ENCODE results near the gene SEPTIN10.

DNA sequence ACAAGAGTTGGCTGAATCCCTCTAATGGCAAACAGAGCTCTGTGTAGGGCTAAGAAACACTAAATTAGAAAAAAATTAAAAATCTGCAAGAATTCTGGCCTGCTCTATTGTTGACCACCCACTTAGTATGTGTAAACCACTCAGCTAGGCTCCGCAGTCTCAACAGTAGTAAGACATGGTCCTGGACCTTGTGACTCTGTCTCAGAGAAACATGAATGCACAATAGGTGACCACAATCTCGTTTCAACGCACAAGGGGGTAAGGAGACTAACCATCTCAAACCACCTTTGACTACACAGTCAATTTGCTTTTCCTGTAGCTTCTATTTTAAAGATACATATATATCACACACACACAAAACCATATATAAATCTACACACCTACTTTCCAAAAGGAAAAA is 16.5 kb downstream of the SEPTIN10 start:
- TF ChIP-seq, protein P1, sequence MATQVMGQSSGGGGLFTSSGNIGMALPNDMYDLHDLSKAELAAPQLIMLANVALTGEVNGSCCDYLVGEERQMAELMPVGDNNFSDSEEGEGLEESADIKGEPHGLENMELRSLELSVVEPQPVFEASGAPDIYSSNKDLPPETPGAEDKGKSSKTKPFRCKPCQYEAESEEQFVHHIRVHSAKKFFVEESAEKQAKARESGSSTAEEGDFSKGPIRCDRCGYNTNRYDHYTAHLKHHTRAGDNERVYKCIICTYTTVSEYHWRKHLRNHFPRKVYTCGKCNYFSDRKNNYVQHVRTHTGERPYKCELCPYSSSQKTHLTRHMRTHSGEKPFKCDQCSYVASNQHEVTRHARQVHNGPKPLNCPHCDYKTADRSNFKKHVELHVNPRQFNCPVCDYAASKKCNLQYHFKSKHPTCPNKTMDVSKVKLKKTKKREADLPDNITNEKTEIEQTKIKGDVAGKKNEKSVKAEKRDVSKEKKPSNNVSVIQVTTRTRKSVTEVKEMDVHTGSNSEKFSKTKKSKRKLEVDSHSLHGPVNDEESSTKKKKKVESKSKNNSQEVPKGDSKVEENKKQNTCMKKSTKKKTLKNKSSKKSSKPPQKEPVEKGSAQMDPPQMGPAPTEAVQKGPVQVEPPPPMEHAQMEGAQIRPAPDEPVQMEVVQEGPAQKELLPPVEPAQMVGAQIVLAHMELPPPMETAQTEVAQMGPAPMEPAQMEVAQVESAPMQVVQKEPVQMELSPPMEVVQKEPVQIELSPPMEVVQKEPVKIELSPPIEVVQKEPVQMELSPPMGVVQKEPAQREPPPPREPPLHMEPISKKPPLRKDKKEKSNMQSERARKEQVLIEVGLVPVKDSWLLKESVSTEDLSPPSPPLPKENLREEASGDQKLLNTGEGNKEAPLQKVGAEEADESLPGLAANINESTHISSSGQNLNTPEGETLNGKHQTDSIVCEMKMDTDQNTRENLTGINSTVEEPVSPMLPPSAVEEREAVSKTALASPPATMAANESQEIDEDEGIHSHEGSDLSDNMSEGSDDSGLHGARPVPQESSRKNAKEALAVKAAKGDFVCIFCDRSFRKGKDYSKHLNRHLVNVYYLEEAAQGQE (IDR thresholded peaks at IDR 0.05; ENCODE audit: borderline replicate concordance), result no peak
- TF ChIP-seq, protein P2, sequence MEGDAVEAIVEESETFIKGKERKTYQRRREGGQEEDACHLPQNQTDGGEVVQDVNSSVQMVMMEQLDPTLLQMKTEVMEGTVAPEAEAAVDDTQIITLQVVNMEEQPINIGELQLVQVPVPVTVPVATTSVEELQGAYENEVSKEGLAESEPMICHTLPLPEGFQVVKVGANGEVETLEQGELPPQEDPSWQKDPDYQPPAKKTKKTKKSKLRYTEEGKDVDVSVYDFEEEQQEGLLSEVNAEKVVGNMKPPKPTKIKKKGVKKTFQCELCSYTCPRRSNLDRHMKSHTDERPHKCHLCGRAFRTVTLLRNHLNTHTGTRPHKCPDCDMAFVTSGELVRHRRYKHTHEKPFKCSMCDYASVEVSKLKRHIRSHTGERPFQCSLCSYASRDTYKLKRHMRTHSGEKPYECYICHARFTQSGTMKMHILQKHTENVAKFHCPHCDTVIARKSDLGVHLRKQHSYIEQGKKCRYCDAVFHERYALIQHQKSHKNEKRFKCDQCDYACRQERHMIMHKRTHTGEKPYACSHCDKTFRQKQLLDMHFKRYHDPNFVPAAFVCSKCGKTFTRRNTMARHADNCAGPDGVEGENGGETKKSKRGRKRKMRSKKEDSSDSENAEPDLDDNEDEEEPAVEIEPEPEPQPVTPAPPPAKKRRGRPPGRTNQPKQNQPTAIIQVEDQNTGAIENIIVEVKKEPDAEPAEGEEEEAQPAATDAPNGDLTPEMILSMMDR (IDR thresholded peaks at IDR 0.05; ENCODE audit: poor library complexity, severe bottlenecking), result no peak
- TF ChIP-seq POLR2AphosphoS5 (IDR thresholded peaks at IDR 0.05), result no peak
- TF ChIP-seq MXI1 (conservative IDR thresholded peaks at IDR 0.05; ENCODE audit: poor library complexity, severe bottlenecking), result no peak
